Brain microvascular endothelial cell (primary cell): Measurements from ENCODE around the gene LAMB4.

ENCODE experiments used
- DNase-seq: peaks from one replicate; pipeline ENCODE4 v3.0.0-alpha.2; 2020
- H3K27ac ChIP-seq: fragments of 250-450 bp; sonication (Bioruptor Pico); 2 replicates; pipeline ENCODE4 v1.5.1; 2020; ENCODE audit warnings: mild to moderate bottlenecking, moderate library complexity
- H3K27me3 ChIP-seq: fragments of 250-450 bp; sonication (Bioruptor Pico); replicated peaks from 2 replicates; pipeline ENCODE4 v1.5.1; 2020; ENCODE audit warnings: mild to moderate bottlenecking
- H3K36me3 ChIP-seq: fragments of 250-450 bp; sonication (Bioruptor Pico); replicated peaks from 2 replicates; pipeline ENCODE4 v1.5.1; 2020; ENCODE audit warnings: mild to moderate bottlenecking
- H3K4me3 ChIP-seq: 2 replicates; pipeline ENCODE4 v1.5.1; 2011; ENCODE audit warnings: low read depth, mild to moderate bottlenecking, control low read depth, low read length, moderate library complexity
- in situ Hi-C: cut with HindIII; loops from 2 replicates; pipeline ENCODE4 v1.10.0; 2017; ENCODE audit warnings: low sequenced_read_pairs, low pct_ligation_motif_present
- TF ChIP-seq, protein P1 (sequence below): IDR thresholded peaks from 2 replicates; pipeline ENCODE4 v1.5.1; 2011; ENCODE audit warnings: low read depth, mild to moderate bottlenecking, moderate library complexity, low read length, control low read depth, inconsistent platforms; ENCODE audit errors: missing control alignments

Gene LAMB4

GRCh38 chr7:108069646-108070045 is 60.5 kb downstream of the LAMB4 start:
- TF ChIP-seq, protein P1, sequence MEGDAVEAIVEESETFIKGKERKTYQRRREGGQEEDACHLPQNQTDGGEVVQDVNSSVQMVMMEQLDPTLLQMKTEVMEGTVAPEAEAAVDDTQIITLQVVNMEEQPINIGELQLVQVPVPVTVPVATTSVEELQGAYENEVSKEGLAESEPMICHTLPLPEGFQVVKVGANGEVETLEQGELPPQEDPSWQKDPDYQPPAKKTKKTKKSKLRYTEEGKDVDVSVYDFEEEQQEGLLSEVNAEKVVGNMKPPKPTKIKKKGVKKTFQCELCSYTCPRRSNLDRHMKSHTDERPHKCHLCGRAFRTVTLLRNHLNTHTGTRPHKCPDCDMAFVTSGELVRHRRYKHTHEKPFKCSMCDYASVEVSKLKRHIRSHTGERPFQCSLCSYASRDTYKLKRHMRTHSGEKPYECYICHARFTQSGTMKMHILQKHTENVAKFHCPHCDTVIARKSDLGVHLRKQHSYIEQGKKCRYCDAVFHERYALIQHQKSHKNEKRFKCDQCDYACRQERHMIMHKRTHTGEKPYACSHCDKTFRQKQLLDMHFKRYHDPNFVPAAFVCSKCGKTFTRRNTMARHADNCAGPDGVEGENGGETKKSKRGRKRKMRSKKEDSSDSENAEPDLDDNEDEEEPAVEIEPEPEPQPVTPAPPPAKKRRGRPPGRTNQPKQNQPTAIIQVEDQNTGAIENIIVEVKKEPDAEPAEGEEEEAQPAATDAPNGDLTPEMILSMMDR = no peak
- DNase-seq = no peak
- no peaks in the 10 kb centered on the region for H3K36me3 ChIP-seq
- in situ Hi-C loops = no loop called here
- no peak overlapping the region for H3K4me3 ChIP-seq
- no peak overlapping the region for H3K27ac ChIP-seq
- no peaks in the 10 kb centered on the region for H3K27me3 ChIP-seq

GRCh38 chr7:108067844-108068243 is 62.3 kb downstream of the LAMB4 start:
- Histone ChIP-seq H3K36me3 (no peaks in the 10 kb centered on the region), H3K27ac (no peak overlapping the region), H3K4me3 (no peak overlapping the region), H3K27me3 (no peaks in the 10 kb centered on the region)
- TF ChIP-seq, protein P1 = no peak
- in situ Hi-C loops = no loop called here
- no peak for DNase-seq

GRCh38 chr7:108066486-108066885 is 63.7 kb downstream of the LAMB4 start:
- Histone ChIP-seq H3K36me3 (no peaks in the 10 kb centered on the region), H3K27ac (no peak overlapping the region), H3K4me3 (no peak overlapping the region), H3K27me3 (no peaks in the 10 kb centered on the region)
- TF ChIP-seq, protein P1 = no peak
- in situ Hi-C loops = no loop called here
- no peak for DNase-seq

DNA sequence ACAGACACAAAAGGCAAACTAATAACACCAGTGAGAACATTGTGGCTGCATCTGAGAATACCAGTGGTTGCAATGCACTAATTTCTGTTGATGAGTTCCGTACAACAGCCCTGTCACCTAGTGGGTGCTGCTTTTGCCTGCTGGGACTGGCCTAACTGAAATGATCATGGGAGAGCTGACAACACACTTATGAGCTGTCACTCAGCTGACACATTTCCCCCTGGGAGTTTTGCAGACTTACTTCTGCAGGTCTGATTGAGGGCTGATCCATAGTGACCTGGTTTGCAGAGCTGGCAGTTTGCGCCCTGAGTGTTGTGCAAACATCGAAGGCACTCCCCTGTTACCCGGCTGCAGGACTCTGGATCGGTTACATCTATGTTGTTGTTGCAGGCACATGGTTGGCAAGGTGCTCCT is 66.6 kb downstream of the LAMB4 start:
- TF ChIP-seq, protein P1 = no peak
- H3K27me3 ChIP-seq = no peaks in the 10 kb centered on the region
- no peak overlapping the region for H3K4me3 ChIP-seq
- H3K36me3 ChIP-seq = no peaks in the 10 kb centered on the region
- no peak overlapping the region for H3K27ac ChIP-seq
- in situ Hi-C loops = no loop called here
- DNase-seq = no peak

- in situ Hi-C loops = no loop called here
- Histone ChIP-seq H3K27ac (no peak overlapping the region), H3K27me3 (no peaks in the 10 kb centered on the region), H3K36me3 (no peaks in the 10 kb centered on the region), H3K4me3 (no peak overlapping the region)
- no peak for DNase-seq
- TF ChIP-seq, protein P1 = peak; percentile 13
These were observed 67.7 kb downstream of the LAMB4 start for GRCh38 chr7:108062250-108063014.

DNA sequence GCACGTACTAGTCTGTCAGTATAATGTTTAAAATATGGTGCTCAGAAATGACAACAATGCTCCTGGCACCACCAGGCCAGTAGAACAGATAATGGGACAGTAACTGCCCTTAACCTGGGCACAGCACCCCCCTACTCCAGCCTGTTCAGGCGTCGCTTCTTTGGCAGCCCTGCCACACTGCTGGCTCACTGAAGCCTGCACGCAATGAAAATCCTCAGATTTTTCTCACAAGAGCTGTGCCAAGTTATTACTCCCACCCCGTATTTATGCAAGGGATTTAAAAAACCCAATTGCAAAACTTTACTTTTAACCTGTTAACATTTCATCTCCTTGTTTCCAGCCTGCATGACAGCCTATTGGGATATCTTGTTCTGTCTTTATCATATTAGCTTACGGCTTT is 70.6 kb downstream of the LAMB4 start:
- no peak for DNase-seq

More for the DNA sequence above, 70.6 kb downstream of the LAMB4 start:
- TF ChIP-seq, protein P1 = no peak
- Histone ChIP-seq H3K27ac (no peak overlapping the region), H3K36me3 (no peaks in the 10 kb centered on the region), H3K27me3 (no peaks in the 10 kb centered on the region), H3K4me3 (no peak overlapping the region)
- in situ Hi-C loops = no loop called here
